NCI-H82 treated with DMSO at 0.1 percent for 48 hours (cell line): ENCODE results near the gene GRK5.
A peak's percentile ranks its signal among the peaks of the same experiment; 100 is the strongest.
"Not testable (repeated sequence)": the region's sequence is repeated elsewhere in the genome, so short reads cannot be mapped to it uniquely, and the experiment has no call there.

Experiments used
- DNase-seq: peaks from one replicate; lab custom pipeline; 2025; ENCODE audit not compliant: unreplicated experiment; lab: John Stamatoyannopoulos, UW

Gene GRK5

DNA sequence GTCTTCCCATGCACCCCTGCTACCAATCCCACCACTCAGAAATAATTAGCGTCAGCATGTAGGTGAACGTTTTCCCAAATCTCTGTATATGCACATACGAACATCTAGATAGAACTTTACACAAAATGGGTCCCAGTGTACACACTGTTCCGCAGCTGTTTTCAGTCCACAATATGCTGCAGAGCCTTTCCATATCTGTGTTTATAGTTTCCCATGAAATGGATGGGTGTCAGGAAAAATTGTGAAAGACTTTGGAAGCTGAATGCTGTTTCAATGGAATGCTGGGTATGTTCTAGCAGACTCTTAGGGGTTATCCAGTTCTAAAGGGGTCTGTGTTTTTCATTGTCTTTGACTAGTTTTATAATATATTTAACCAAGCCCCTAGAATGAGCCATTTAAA, 13.8 kb downstream of the GRK5 start:
- no peak for DNase-seq

DNA sequence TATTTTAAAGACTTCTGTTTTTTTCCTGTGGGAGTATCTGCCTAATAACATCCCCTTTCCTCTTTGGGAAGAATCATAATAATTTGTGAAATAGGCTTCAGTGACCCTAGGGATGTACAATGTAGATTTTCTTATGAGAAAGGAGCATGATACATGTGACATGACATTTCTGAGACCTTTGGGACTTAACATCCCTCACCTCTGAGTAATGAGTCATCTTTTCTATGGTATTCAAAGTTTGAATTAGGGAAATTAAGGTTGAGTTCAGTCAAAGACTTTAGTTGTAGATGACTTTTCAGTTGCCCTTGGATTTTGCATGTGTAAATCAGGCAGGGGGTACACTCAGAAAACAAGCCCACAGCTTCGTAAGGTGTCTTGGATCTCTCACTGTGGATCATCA, 14.3 kb downstream of the GRK5 start:
- DNase-seq, result no peak

DNA sequence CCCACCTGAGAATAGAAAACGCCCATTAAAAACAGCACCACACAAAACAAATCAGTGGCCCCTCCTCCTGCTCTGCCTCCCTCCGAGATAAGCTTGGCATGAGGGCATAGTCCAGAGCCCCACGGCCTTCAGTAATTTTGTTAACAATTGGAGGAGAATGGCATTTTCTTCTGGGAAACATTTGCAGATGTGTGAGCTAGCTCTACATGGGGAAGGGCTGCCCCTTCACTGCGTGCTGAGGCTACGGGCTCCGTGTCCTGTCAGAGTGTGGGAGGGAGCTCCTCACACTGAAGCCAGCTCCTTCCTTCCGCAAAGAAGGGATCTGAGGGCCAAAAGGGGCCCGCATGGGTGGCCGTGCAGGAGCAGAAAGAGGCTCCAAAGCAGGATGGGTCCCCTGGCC, 15.2 kb downstream of the GRK5 start:
- DNase-seq, result no peak

DNA sequence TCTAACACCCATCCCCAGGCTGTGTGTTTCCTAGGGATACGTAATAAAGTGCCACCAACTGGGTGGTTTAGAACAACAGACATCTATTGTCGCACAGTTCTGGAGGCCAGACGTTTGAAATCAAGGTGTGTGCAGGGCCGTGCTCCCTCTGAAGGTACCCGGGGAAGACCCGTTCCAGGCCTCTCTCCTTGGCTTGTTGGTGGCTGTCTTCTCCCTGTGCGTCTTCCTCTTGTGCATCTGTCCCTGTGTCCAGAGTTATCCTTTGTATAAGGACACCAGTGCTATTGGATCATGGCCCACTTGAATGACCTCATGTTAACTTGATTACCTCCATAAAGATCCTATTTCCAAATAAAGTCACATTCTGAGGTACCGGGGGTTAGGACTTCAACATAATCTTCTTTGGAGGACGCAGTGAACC, 15.6 kb downstream of the GRK5 start:
- DNase-seq, result no peak

DNA sequence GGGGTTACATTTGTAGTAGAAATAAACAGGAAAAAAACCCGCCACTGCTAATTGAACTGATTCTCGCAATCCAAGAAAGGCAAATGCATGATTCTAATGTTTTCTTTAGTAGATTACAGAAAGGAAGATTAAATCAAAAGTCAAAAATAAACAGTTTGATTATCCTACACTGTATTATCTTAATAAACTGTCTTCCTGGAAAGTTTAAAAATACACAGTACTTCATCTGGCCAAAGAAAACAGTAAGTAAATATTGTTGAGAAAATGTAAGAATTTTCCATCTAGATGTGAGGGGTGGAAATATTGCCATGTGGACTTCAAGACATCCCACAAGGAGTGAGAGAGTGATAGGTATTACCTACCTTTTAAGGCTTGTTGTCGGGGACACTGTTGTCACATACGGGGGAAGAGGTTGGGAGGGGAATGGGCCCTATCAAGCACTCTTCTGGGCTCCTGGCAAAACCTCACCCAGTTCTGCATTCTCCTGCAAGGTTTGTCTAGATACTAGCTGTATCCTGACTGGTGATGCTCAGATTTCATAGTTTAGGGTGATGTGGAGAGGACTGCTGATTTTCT, 17.8 kb downstream of the GRK5 start:
- DNase-seq, result no peak

DNA sequence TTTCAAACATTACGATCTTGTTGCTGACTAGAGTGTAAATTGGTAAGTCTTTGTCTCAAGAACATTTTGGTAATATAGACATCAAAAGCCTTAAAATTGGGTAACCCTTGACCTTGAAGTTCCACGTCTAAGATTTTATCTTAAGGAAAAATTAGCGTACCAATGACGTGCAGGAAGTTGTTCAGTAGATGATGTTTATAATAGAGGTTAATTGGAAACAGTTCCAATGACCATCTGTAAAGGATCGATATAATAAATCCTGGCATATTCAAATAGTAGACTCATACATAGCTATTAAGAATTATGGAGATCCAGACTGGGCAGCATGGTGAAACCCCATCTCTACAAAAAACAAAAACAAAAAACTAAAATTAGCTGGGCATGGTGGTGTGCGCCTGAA, 20.5 kb downstream of the GRK5 start:
- DNase-seq, result no peak

DNA sequence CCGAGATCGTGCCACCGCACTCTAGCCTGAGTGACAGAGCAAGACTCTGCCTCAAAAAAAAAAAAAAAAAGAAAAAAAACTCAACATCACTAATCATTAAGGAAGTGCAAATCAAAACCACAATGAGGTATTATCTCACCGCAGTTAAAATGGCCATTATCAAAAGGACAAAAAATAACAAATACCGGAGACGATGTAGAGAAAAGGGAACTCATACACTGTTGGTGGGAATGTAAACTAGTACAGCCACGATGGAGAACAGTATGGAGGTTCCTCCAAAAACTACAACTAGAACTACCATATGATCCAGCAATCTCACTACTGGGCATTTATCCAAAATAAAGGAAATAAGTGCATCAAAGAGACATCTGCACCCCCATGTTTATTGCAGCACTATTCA, 24.3 kb downstream of the GRK5 start:
- no peak for DNase-seq

DNA sequence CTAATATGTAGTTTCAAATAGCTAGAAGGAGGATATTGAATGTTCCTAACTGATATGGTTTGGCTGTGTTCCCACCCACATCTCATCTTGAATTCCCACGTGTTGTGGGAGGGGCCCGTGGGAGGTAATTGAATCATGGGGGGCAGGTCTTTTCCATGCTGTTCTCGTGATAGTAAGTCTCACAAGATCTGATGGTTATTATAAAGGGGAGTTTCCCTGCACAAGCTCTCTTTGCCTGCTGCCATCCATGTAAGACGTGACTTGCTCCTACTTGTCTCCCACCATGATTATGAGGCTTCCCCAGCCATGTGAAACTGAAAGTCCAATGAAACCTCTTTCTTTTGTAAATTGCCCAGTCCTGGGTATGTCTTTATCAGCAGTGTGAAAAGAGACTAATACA, 25.1 kb downstream of the GRK5 start:
- not testable (repeated sequence) for DNase-seq

DNA sequence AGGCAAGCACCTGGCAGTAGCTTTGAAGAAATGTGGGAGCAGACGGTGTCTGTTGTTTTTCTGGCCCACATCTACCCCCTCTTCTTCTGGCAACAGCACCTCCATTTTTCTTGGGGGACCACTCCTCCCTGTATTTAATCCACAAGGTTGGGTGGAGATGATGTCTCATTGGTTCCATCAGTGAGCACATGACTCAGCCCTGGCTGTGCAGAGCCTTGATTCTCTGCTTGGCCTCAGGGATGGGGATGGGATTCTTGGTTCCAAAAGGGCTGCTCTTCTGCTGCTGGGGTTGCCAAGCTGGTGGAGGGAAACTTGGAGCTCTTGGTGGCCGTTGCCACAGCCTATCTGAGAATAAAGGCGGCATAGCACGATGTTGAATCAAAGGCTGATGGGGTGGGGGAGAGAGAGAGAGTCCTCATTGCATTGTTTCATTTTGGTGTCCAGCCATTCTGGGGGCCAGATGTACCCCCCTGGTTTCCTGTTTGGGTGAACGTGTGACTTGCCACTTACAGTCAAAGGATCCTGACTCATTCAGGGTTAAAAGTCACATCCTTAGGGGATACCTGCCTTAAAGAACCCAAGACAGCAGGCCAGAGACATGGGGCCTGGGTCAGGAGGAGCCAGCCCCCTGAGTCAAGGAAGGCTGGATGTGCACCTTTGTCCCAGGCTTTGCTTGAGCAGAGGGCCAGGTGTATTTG, 25.9 kb downstream of the GRK5 start:
- no peak for DNase-seq

DNA sequence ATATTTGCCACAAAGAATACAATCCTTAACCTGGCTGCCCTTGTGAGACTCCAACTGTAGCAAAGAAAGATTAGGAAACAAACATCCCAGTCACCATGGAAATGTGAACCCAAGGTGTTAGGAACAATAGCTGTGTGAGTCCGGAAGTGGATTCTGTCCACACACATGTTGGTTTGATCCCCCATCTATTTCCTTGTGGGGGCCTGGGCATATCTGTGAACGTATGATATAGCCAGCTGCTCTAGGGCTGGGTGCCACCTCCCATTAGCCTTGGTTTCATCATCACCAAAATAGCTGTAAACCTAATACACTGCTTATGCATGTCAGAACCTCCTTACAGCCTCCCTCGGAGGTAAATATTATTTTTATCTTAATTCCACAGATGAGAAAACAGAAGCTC, 26.4 kb downstream of the GRK5 start:
- DNase-seq, result no peak

DNA sequence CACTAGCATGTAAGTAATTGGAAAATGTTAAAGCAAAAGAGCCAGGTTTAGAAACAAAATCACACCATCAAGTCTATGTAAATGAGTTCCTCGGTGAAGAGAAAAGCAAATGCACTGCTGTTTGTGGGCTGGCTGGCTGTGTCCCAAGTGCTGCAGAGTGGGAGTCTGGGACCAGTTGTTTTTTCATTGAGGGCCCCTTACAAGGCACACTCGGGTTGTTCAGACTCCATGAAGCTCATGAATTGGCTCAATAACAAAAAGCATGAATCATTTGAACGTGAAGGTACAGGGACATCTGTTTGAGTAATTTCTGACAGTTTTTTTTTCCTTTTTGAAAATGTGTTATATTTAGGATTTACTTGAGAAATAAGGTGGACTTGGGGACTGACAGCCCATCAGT, 28.0 kb downstream of the GRK5 start:
- no peak for DNase-seq

DNA sequence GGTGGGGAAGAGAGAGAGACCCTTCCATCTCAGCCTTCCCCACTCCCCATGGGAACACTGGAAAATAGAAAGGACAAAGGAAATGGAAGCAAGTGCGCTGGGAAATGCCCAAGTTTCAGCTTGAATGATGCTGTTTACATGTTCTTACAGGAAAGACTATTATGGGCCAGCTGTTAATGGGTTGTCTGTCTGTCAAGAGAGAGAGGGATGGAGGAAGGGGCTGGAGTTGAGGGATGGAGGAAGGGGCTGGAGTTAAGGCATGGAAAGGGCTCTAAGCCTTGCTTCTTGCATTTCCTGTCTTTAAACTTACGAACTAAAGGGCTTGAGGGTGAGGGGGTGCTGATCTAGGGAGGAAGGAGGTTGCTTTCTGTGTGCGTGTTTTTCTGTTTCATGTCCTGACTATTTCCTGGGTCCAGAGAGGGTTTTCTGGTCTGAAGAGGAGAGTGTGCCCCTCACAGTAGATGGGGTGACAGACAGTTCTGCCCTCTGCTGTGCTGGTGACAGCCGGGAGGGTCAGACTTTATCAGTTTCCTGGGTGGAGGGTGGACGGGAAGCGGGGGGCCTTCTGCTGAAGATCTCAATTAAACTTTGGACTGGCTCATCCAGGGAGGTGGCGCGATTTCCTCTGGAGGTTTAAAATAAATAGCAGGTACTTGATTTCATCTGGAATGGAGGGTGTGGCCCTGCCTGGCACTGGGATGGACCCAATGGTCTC, 30.5 kb downstream of the GRK5 start:
- DNase-seq, result peak; percentile 16

DNA sequence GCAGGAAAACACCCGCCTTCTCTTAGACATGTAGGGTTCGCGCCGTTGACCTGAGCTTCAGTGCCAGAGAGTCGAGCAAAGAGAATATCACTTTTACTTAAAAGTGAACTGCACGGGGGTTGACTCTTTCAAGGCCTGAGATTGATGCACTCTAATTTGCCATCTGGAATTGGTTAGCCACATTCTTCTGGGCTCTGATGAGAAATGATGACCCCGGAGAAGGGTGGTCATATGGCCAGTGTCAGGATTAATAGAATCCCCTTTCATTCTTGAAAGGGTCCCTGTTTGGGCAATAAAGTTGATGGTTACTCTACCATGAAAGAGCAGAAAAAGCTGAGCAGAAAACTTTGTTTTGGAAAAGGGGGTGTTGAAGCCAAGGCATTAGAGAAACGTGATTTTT, 31.2 kb downstream of the GRK5 start:
- DNase-seq, result no peak

DNA sequence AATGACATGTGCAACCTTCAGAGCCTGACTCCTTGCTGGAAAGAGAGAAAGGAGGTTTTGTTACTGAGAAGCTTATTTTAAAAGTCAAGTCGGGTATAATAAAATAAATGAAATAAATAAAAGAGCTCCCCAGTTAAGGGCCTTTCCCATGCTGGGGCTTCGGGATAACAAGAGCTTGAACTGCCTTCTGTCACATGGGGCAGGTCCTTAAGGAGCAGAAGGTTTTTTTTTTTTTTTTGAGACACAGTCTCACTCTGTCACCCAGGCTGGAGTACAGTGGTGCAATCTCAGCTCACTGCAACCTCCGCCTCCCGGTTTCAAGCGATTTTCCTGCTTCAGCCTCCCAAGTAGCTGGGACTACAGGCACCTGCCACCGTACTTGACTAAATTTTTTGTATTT, 31.6 kb downstream of the GRK5 start:
- not testable (repeated sequence) for DNase-seq

DNA sequence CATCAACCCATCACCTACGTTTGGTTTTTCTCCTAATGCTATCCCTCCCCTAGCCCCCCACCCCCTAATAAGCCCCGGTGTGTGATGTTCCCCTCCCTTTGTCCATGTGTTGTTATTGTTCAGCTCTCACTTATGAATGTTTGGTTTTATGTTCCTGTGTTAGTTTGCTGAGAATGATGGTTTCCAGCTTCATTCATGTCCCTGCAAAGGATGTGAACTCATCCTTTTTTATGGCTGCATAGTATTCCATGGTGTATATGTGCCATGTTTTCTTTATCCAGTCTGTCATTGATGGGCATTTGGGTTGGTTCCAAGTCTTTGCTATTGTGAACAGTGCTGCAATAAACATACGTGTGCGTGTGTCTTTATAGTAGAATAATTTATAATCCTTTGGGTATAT, 32.3 kb downstream of the GRK5 start:
- DNase-seq, result not testable (repeated sequence)

DNA sequence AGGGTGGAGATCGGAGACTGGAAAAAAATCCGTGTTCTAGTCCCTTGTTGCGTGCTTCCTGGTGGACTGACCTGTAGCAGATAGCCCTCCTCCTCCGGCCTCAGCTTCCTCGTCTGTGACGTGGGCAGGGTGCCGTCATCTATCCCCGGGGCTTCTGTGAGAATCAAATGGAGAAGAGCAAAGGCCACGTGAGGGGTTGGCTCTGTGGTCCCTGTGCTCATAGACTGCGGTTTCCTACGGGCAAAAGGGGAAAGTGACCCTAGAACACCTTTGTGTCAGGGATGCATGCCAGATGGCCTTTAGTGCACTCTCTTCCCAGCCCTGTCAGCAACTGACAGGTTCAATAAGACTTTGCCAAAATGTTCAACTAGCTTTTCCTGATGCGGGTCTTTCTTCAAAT, 33.7 kb downstream of the GRK5 start:
- no peak for DNase-seq

DNA sequence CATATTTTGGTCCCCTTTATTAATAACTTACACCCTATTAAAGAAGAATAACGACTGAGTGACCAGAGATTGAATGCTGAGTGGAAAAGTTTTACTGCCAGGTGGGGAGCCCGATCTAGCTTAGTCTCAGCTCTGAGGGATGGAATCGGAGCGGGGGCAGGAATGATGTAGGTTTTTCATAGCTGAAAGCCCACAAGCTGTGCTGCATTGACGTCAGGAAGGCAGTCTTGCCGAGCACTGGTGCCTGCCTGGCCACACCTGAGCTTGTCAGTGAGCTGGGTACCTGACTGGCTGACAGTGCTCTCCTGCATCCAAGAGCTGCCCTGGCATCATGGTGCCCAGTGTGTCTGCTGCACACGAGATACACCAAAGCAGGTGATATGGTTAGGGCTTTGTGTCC, 34.8 kb downstream of the GRK5 start:
- no peak for DNase-seq

DNA sequence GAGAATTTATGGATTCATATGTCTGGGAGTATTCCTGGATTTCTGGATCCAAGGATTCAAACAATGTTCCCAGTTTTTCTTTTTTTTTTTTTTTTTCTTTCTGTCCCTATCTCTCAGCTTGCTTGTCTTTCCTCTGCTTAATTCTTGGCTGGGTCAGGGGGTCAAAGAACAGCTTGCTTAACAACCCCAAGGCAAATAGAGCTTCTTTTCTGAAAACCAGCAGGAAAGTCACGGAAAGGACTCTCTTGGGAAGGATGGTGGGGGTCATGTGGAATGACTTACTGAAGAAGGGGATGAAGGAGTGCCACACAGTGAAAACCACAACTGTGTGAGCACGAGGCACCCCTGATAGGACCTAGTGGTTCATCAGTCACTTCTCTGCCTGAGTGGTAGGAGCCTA, 36.1 kb downstream of the GRK5 start:
- no peak for DNase-seq

DNA sequence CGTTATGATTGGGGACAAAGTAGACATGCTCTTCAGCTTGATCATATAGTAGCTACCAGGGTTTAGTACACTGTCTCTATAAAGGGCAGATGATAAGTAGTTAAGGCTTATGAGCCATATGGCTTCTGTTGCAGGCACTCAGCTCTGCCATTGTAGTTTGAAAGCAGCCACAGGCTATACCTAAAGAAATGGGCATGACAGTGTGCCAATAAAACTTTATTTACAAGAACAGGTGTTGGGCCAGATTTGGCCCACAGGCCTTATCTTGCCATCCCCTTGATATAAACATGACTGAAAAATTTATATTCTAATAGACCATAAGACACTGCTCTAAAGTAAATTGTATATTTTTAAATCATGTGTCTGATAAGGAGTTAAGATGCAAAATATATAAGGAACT, 36.6 kb downstream of the GRK5 start:
- DNase-seq, result peak; percentile 75

DNA sequence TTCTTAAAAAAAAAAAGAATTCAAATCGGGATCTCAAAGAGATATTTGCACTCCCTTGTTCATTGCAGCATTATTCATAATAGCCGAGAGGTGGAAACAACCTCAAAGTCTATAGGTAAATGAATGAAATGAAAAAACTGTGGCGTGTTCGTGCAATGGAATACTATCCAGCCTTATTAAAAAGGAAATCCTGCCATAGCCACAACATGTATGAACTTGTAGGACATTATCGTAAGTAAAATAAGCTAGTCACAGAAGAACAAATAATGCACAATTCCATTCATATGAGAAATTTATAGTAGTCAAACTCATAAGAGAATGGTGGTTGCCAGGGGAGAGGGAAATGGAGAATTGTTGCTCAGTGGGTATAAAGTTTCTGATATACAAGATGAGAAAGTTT, 37.9 kb downstream of the GRK5 start:
- DNase-seq, result no peak

DNA sequence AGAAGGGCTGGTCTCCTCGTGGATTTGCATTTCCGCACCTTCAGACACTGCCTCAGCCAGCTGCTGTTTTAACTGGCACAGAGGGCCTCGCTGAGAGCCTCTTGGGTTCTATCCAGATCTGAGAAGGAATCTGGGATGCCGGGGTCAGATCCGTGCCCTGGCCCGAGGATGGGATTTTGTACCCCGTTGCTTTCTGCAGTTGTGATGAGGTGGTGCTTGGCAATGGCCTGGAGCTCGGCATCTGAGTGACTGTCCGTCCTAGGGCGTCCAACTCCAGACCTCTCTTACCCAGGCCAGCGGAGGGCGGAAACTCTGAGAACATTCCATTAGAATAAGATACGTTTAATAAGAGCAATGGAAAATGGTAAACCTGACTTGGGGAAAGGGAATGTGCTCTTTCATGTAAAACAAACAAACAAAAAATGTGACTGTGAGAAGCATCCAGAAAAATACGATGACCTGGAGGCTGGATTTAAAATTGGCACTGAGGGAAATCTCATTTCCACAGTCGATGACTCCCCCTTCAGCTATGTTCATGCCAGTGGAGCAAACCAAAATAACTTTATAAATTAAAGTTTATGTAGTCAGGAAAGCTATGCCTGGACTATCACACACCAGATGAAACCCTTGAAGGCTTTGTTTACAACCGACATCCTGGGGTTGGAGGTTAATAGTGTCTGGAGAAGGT, 39.6 kb downstream of the GRK5 start:
- no peak for DNase-seq

DNA sequence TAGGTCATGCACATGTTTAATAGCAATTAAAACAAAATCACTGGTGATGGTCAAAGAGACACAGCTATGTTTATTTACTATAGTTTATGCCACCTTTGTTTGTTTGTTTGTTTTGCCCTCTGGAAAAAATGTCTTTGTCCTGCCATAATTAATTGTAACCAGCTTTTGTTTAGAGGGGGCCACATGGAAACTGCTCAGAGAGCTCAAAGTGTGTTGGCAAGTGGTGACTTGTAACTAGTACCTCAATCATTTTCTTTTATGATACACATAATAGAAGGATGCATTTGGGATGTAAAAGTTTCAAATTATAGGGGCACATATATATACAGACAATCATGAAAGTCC, 40.2 kb downstream of the GRK5 start:
- no peak for DNase-seq
